ENCODE data around the gene NR1I3.

GRCh38 chr1:161267321-161267720 is 29.3 kb upstream of the NR1I3 start:
- no peak for TF ChIP-seq CTCF (IDR thresholded peaks at IDR 0.05)
- no peak for TF ChIP-seq EZH2phosphoT487 (IDR thresholded peaks at IDR 0.05)

Measured in neural progenitor cell (in vitro differentiated cells).